Coronary artery (tissue), 2 donors: Measurements from ENCODE around the gene CYP51A1.
A peak's percentile ranks its signal among the peaks of the same experiment; 100 is the strongest.
"Not testable (repeated sequence)": the region's sequence is repeated elsewhere in the genome, so short reads cannot be mapped to it uniquely, and the experiment has no call there.

Source experiments
- DNase-seq: peaks from one replicate; pipeline ENCODE4 v3.0.0-alpha.2; 2017; ENCODE audit warnings: low spot score
- H3K27ac ChIP-seq, 2 donors: fragments of 200-600 bp; sonication (generic); one replicate each; pipeline ENCODE4 v1.5.1; 2016 to 2019
- H3K4me3 ChIP-seq: fragments of 200-600 bp; sonication (generic); 2 replicates; pipeline ENCODE4 v1.5.1; 2016; ENCODE audit warnings: mild to moderate bottlenecking, moderate library complexity
- CTCF ChIP-seq: fragments of 200-600 bp; sonication (generic); IDR thresholded peaks from one replicate; pipeline ENCODE4 v1.5.1; 2019; ENCODE audit warnings: antibody characterized with exemption

The CYP51A1 gene

GRCh38 chr7:92134271-92135051 is at the start of gene CYP51A1:
CYP51A1 (minus strand) TSS chr7:92134477; CDS start chr7:92134364, 113 bp downstream.
- Histone ChIP-seq H3K4me3 (peak within 1 kb of the TSS; percentile 92), H3K27ac (peak within 1 kb of the TSS; percentile 92 to 94)
- peak; percentile 96 for DNase-seq
- TF ChIP-seq CTCF, result no peak

GRCh38 chr7:92178928-92179924 is 44.9 kb upstream of the CYP51A1 start, which contains the start of gene LRRD1:
LRRD1 (minus strand) TSS chr7:92179142; CDS start chr7:92165202, 13,940 bp downstream.
- DNase-seq, result peak; percentile 84
- peak; percentile 95 for TF ChIP-seq CTCF
- Histone ChIP-seq H3K4me3 (peak within 1 kb of the TSS; percentile 73), H3K27ac (peak within 1 kb of the TSS; percentile 55 to 77)

- no peak for DNase-seq
- TF ChIP-seq CTCF, result no peak
- no peak overlapping the region for H3K4me3 ChIP-seq
Measured at GRCh38 chr7:92177362-92177761, 43.1 kb upstream of the CYP51A1 start.

GRCh38 chr7:92169529-92169928 is 35.3 kb upstream of the CYP51A1 start:
- H3K27ac ChIP-seq, DNase-seq, H3K4me3 ChIP-seq: not testable (repeated sequence)

More at GRCh38 chr7:92177362-92177761, 43.1 kb upstream of the CYP51A1 start:
- no peak overlapping the region for H3K27ac ChIP-seq

GRCh38 chr7:92161271-92161670 is 27.0 kb upstream of the CYP51A1 start:
- no peak for TF ChIP-seq CTCF
- no peak overlapping the region for H3K27ac ChIP-seq
- DNase-seq, result no peak
- no peak overlapping the region for H3K4me3 ChIP-seq

GRCh38 chr7:92158660-92159575 is 24.6 kb upstream of the CYP51A1 start:
- no peak overlapping the region for H3K27ac ChIP-seq
- H3K4me3 ChIP-seq, result no peak overlapping the region
- no peak for TF ChIP-seq CTCF
- DNase-seq, result no peak
